Lung (tissue), 12 donors: ENCODE data around the gene C4orf46. TPM values are rescaled to one million over a fixed set of nuclear protein-coding genes. Genes with fewer than 3 reads are reported as not detected.
A peak's percentile ranks its signal among the peaks of the same experiment; 100 is the strongest.

ENCODE experiments used
- ATAC-seq: fragments of 200-7000 bp; cut with Tn5 transposase; one replicate; pipeline ENCODE4 v1.9.1; 2020; ENCODE audit warnings: moderate number of reproducible peaks; ENCODE audit not compliant: insufficient read depth, low FRiP score
- DNase-seq, 3 donors: peaks; one replicate each; pipeline ENCODE4 v3.0.0-alpha.2; 2013 to 2017
- H3K27ac ChIP-seq, 2 donors: one replicate each; pipeline ENCODE4 v1.5.1; 2013; ENCODE audit warnings: mild to moderate bottlenecking in 2 of 2, moderate library complexity in 2 of 2, control low read depth in 1 of 2, inconsistent platforms in 1 of 2, low read depth in 1 of 2, low read length in 1 of 2
- H3K27me3 ChIP-seq, 3 donors: one replicate each; pipeline ENCODE4 v1.5.1; 2013; ENCODE audit warnings: low read length in 2 of 3; ENCODE audit not compliant: control insufficient read depth in 3 of 3, insufficient read depth in 3 of 3
- H3K36me3 ChIP-seq, 4 donors: one replicate each; pipeline ENCODE4 v1.5.1; 2013; ENCODE audit warnings: low read length in 4 of 4, mild to moderate bottlenecking in 1 of 4, moderate library complexity in 1 of 4; ENCODE audit not compliant: control insufficient read depth in 4 of 4, insufficient read depth in 4 of 4
- H3K4me1 ChIP-seq, 5 donors: one replicate each; pipeline ENCODE4 v1.5.1; 2013; ENCODE audit warnings: low read length in 5 of 5, mild to moderate bottlenecking in 2 of 5, moderate library complexity in 1 of 5; ENCODE audit not compliant: control insufficient read depth in 5 of 5, insufficient read depth in 5 of 5
- H3K4me3 ChIP-seq: one replicate; pipeline ENCODE4 v1.5.1; 2013; ENCODE audit warnings: mild to moderate bottlenecking, control low read depth, moderate library complexity
- H3K9ac ChIP-seq, 2 donors: one replicate each; pipeline ENCODE4 v1.5.1; 2013; ENCODE audit warnings: low read length in 2 of 2, control low read depth in 1 of 2; ENCODE audit not compliant: insufficient read depth in 1 of 2
- H3K9me3 ChIP-seq, 4 donors: one replicate each; pipeline ENCODE4 v1.5.1; 2013; ENCODE audit warnings: low read length in 3 of 4, mild to moderate bottlenecking in 1 of 4, moderate library complexity in 1 of 4; ENCODE audit not compliant: control insufficient read depth in 4 of 4, insufficient read depth in 3 of 4
- WGBS, 2 donors: extraction: QIAGEN DNeasy Blood & Tissue Kit; methylation state at CpG; one replicate each; pipeline ENCODE4 v1.1.7; 2013; 5-methylcytosine and 5-hydroxymethylcytosine counted together
- polyA plus RNA-seq, 2 donors: library from polyadenylated mRNA; stranded (reverse); fragments of 200-250 nt; gene quantifications; one replicate each; pipeline ENCODE4 v1.2.1, GENCODE V29; 2013
- total RNA-seq, 2 donors: library from RNA; depleted of rRNA in 1 of 2; stranded (reverse); fragments of >200 nt in 1 of 2; gene quantifications; one replicate each; pipeline ENCODE4 v1.2.1, GENCODE V29; 2014 to 2021
- TF ChIP-seq, protein P1 (sequence below): IDR thresholded peaks from 2 replicates; pipeline ENCODE4 v1.5.1; 2012; ENCODE audit warnings: mild to moderate bottlenecking; ENCODE audit errors: control extremely low read depth, extremely low read depth
- donor health status: control.
- donor health status: control.
- donor health status: Bipolar disorder and iron deficiency.
- donor health status: healthy.
- donor health status: DM: yes; HTN: yes; CAD: no.

Gene C4orf46
- total and polyA plus RNA-seq, 4 donors = 2.7 to 31.3 (median 3.2) TPM

DNA sequence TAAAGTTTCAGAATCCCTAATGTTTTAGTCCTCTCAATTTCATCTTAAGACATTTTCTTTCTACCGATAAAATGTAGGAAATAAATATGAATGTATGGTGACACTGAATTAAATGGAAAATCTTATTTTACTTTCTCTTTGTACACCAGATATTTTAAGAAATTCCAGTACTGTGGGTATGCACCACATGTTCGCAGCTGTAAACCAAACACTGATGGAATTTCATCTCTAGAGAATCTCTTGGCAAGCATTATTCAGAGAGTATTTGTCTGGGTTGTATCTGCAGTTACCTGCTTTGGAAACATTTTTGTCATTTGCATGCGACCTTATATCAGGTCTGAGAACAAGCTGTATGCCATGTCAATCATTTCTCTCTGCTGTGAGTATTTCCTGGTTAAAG is 26.9 kb downstream of the C4orf46 start:
- Histone ChIP-seq H3K9ac (no peak overlapping the region), H3K9me3 (no peaks in the 10 kb centered on the region), H3K4me3 (no peak overlapping the region), H3K36me3 (no peaks in the 10 kb centered on the region), H3K27ac (no peak overlapping the region), H3K4me1 (peaks cover 0 to 4% (median 0%) of the 10 kb centered on the region in 5 donors), H3K27me3 (no peaks in the 10 kb centered on the region)
- no peak for ATAC-seq
- no peak for DNase-seq
- TF ChIP-seq, protein P1, sequence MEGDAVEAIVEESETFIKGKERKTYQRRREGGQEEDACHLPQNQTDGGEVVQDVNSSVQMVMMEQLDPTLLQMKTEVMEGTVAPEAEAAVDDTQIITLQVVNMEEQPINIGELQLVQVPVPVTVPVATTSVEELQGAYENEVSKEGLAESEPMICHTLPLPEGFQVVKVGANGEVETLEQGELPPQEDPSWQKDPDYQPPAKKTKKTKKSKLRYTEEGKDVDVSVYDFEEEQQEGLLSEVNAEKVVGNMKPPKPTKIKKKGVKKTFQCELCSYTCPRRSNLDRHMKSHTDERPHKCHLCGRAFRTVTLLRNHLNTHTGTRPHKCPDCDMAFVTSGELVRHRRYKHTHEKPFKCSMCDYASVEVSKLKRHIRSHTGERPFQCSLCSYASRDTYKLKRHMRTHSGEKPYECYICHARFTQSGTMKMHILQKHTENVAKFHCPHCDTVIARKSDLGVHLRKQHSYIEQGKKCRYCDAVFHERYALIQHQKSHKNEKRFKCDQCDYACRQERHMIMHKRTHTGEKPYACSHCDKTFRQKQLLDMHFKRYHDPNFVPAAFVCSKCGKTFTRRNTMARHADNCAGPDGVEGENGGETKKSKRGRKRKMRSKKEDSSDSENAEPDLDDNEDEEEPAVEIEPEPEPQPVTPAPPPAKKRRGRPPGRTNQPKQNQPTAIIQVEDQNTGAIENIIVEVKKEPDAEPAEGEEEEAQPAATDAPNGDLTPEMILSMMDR = no peak
- WGBS, 2 donors = 78 to 90% methylated on average over 3 of the region's 3 CpGs

DNA sequence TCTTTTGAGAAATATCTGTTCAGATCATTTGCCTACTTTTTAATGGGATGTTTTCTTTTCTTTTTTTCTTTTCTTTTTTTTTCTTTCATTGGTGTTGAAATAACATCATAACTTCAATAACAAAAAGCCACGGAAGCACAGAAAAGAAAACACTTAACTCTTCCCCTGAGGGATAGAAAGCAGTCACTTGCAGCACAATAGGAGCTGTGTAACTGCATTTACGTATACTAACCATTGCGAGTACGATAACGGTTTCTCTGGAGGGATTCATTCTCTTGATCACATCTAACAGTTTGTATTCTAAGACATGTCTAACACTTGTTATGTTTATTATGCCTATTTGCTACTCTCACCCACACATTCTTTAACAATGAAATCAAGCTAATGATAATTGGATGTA is 27.3 kb downstream of the C4orf46 start:
- no peaks in the 10 kb centered on the region for H3K36me3 ChIP-seq
- ATAC-seq (no peak), DNase-seq (no peak)
- H3K4me1 ChIP-seq = peaks cover 0 to 4% (median 0%) of the 10 kb centered on the region in 5 donors
- H3K27me3 ChIP-seq = no peaks in the 10 kb centered on the region
- 84 to 89% methylated on average over 5 of the region's 5 CpGs for WGBS, 2 donors
- H3K4me3 ChIP-seq = no peak overlapping the region
- no peak overlapping the region for H3K9ac ChIP-seq
- H3K27ac ChIP-seq = no peak overlapping the region
- TF ChIP-seq, protein P1 = no peak
- H3K9me3 ChIP-seq = no peaks in the 10 kb centered on the region

DNA sequence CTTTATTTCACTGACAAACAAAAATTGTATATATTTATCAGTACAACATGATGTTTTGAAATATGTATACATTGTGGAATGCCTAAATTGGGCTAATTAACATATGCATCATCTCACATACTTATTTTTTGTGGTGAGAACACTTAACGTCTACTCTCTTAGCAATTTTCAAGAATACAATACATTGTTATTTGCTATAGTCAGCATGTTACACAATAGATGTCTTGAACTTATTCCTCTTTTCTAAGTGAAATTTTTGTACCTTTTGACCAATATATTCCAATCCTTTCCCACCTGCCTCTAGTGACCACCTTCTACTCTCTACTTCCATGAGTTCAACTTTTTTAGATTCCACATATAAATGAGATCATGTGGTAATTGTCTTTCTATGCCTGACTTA is 35.1 kb downstream of the C4orf46 start:
- no peaks in the 10 kb centered on the region for H3K36me3 ChIP-seq
- H3K27ac ChIP-seq = no peak overlapping the region
- H3K27me3 ChIP-seq = no peaks in the 10 kb centered on the region
- TF ChIP-seq, protein P1 = no peak
- ATAC-seq = no peak
- no peaks in the 10 kb centered on the region for H3K4me1 ChIP-seq
- no peak overlapping the region for H3K9ac ChIP-seq
- no peak for DNase-seq
- no peak overlapping the region for H3K4me3 ChIP-seq
- H3K9me3 ChIP-seq = no peaks in the 10 kb centered on the region
- WGBS, 2 donors = 66 to 71% methylated on average over 1 of the region's 1 CpG

DNA sequence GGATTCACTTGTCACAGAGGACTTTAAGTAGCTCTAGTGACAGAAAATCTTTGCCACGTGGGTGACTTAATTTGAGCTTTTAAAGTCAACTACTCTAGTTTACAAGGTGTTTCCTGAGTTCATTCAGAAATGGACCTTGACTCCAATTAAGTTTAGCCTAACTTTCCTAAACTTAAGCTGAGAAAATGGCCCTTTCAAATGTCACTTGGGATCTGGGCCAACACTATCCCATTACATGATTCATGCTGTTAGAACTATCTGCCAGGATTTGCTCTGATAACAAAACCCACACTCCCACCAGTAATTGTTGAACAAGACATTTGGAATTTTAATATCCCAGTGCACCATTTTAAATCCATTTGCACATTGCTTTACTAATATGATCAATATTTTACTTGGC is 40.8 kb downstream of the C4orf46 start:
- DNase-seq (peak in 1 of 3 donors; percentile 8), ATAC-seq (no peak)
- whole genome bisulfite sequencing, 2 donors = 39 to 40% methylated on average over 1 of the region's 1 CpG
- Histone ChIP-seq H3K4me1 (peaks cover 0 to 3% (median 0%) of the 10 kb centered on the region in 5 donors), H3K27me3 (no peaks in the 10 kb centered on the region), H3K9ac (no peak overlapping the region), H3K4me3 (no peak overlapping the region), H3K27ac (no peak overlapping the region), H3K9me3 (no peaks in the 10 kb centered on the region), H3K36me3 (peaks cover 0 to 1% (median 0%) of the 10 kb centered on the region in 4 donors)
- TF ChIP-seq, protein P1 = no peak
